Naive B cell (primary cell): ENCODE measurements around the gene ATP13A5. TPM values are rescaled to one million over a fixed set of nuclear protein-coding genes. Genes with fewer than 3 reads are reported as not detected.

Experiments used
- ATAC-seq, 2 donors: fragments of 150-1000 bp; cut with Tn5 transposase; 2 replicates each; pipeline ENCODE4 v1.10.0; 2021; ENCODE audit warnings: low read depth in 2 of 2, mild to moderate bottlenecking in 2 of 2, moderate library complexity in 2 of 2
- DNase-seq: peaks from one replicate; pipeline ENCODE4 v3.0.0; 2022
- H3K27ac Mint-ChIP-seq, 6 donors: one replicate each; pipeline ENCODE4 v1.8.0; 2020 to 2022; ENCODE audit warnings: mild to moderate bottlenecking in 6 of 6, mixed read lengths in 6 of 6, moderate library complexity in 5 of 6, inconsistent platforms in 2 of 6
- H3K27me3 Mint-ChIP-seq, 3 donors: one replicate each; pipeline ENCODE4 v1.8.0; 2021 to 2022; ENCODE audit warnings: mixed read lengths in 3 of 3, mild to moderate bottlenecking in 1 of 3
- H3K36me3 Mint-ChIP-seq, 2 donors: one replicate each; pipeline ENCODE4 v1.8.0; 2020 to 2022; ENCODE audit warnings: mixed read lengths in 2 of 2, inconsistent platforms in 1 of 2, mild to moderate bottlenecking in 1 of 2
- H3K4me1 Mint-ChIP-seq, 3 donors: one replicate each; pipeline ENCODE4 v1.8.0; 2020 to 2022; ENCODE audit warnings: mixed read lengths in 3 of 3, inconsistent platforms in 1 of 3, mild to moderate bottlenecking in 1 of 3, moderate library complexity in 1 of 3
- H3K4me3 Mint-ChIP-seq, 8 donors: one replicate each; pipeline ENCODE4 v1.8.0; 2020 to 2022; ENCODE audit warnings: mild to moderate bottlenecking in 8 of 8, mixed read lengths in 8 of 8, moderate library complexity in 8 of 8, inconsistent platforms in 2 of 8
- H3K9me3 Mint-ChIP-seq, 7 donors: one replicate each; pipeline ENCODE4 v1.8.0; 2020 to 2022; ENCODE audit warnings: mixed read lengths in 7 of 7, mild to moderate bottlenecking in 5 of 7, inconsistent platforms in 2 of 7, moderate library complexity in 1 of 7
- polyA plus RNA-seq, 6 donors: library from polyadenylated mRNA; unstranded; fragments of 300-500 nt; fragmentation: Illumina TruSeq; gene quantifications; one replicate each; pipeline ENCODE4 v1.2.3, GENCODE V29; 2021; ENCODE audit warnings: low read depth in 6 of 6

The ATP13A5 gene
- polyA plus RNA-seq, 6 donors from 2014 or later, result not detected

GRCh38 chr3:193237030-193237429, 141.5 kb downstream of the ATP13A5 start:
- Mint-ChIP-seq H3K27ac (no peak overlapping the region), H3K36me3 (peaks cover 0 to 4% of the 10 kb centered on the region in 2 donors), H3K9me3 (peaks cover under 1 to 4% (median 3%) of the 10 kb centered on the region in 7 donors), H3K27me3 (peaks cover 7 to 28% (median 10%) of the 10 kb centered on the region in 3 donors), H3K4me1 (peaks cover 0 to 3% (median 0%) of the 10 kb centered on the region in 3 donors), H3K4me3 (no peak overlapping the region)
- DNase-seq, result no peak
- no peak for ATAC-seq

- H3K9me3 Mint-ChIP-seq, result peaks cover 0 to 4% (median 0%) of the 10 kb centered on the region in 7 donors
- H3K27ac Mint-ChIP-seq, result no peak overlapping the region
- H3K36me3 Mint-ChIP-seq, result no peaks in the 10 kb centered on the region
- no peak for DNase-seq
- H3K4me1 Mint-ChIP-seq, result peaks cover 0 to 3% (median 0%) of the 10 kb centered on the region in 3 donors
- ATAC-seq, result no peak
- H3K4me3 Mint-ChIP-seq, result no peak overlapping the region
- H3K27me3 Mint-ChIP-seq, result peaks cover 5 to 23% (median 6%) of the 10 kb centered on the region in 3 donors
Observed at GRCh38 chr3:193236599-193236998, 142.0 kb downstream of the ATP13A5 start.

GRCh38 chr3:193231201-193231600, 147.4 kb downstream of the ATP13A5 start:
- Mint-ChIP-seq H3K27ac (no peak overlapping the region), H3K4me3 (no peak overlapping the region), H3K4me1 (no peaks in the 10 kb centered on the region), H3K36me3 (no peaks in the 10 kb centered on the region), H3K27me3 (peaks cover 10 to 14% (median 13%) of the 10 kb centered on the region in 3 donors), H3K9me3 (peaks cover 0 to 2% (median 0%) of the 10 kb centered on the region in 7 donors)
- DNase-seq (no peak), ATAC-seq (no peak)

GRCh38 chr3:193230610-193231009, 147.9 kb downstream of the ATP13A5 start:
- peaks cover 10 to 14% (median 13%) of the 10 kb centered on the region in 3 donors for H3K27me3 Mint-ChIP-seq
- ATAC-seq, result no peak
- no peaks in the 10 kb centered on the region for H3K36me3 Mint-ChIP-seq
- peaks cover 0 to 2% (median 0%) of the 10 kb centered on the region in 7 donors for H3K9me3 Mint-ChIP-seq
- H3K27ac Mint-ChIP-seq, result no peak overlapping the region
- DNase-seq, result no peak
- no peak overlapping the region for H3K4me3 Mint-ChIP-seq
- H3K4me1 Mint-ChIP-seq, result no peaks in the 10 kb centered on the region

- H3K27me3 Mint-ChIP-seq, result peaks cover 10 to 14% (median 13%) of the 10 kb centered on the region in 3 donors
- no peaks in the 10 kb centered on the region for H3K36me3 Mint-ChIP-seq
- H3K27ac Mint-ChIP-seq, result no peak overlapping the region
- peak overlapping the region in 1 of 8 donors; percentile 12 for H3K4me3 Mint-ChIP-seq
- peaks cover 0 to 2% (median 0%) of the 10 kb centered on the region in 7 donors for H3K9me3 Mint-ChIP-seq
- H3K4me1 Mint-ChIP-seq, result no peaks in the 10 kb centered on the region
- DNase-seq, result no peak
- no peak for ATAC-seq
Observed at GRCh38 chr3:193229851-193230420, 148.6 kb downstream of the ATP13A5 start.

- H3K9me3 Mint-ChIP-seq, result peaks cover 0 to 5% (median 0%) of the 10 kb centered on the region in 7 donors
- no peak overlapping the region for H3K4me3 Mint-ChIP-seq
- H3K27me3 Mint-ChIP-seq, result peaks cover 10 to 14% (median 13%) of the 10 kb centered on the region in 3 donors
- ATAC-seq (no peak), DNase-seq (no peak)
- H3K36me3 Mint-ChIP-seq, result no peaks in the 10 kb centered on the region
- peak overlapping the region in 1 of 6 donors; percentile 16 for H3K27ac Mint-ChIP-seq
- no peaks in the 10 kb centered on the region for H3K4me1 Mint-ChIP-seq
Observed at GRCh38 chr3:193228206-193228605, 150.3 kb downstream of the ATP13A5 start.

- Mint-ChIP-seq H3K36me3 (no peaks in the 10 kb centered on the region), H3K4me3 (no peak overlapping the region), H3K27me3 (peaks cover 10 to 14% (median 13%) of the 10 kb centered on the region in 3 donors), H3K9me3 (peaks cover 0 to 5% (median 0%) of the 10 kb centered on the region in 7 donors), H3K4me1 (no peaks in the 10 kb centered on the region), H3K27ac (no peak overlapping the region)
- DNase-seq (no peak), ATAC-seq (no peak)
Observed at GRCh38 chr3:193225302-193226125, 153.0 kb downstream of the ATP13A5 start.

Other genes with a start within 250 kb of the ATP13A5 start
- gene PLAAT1, start 137.5 kb downstream of the ATP13A5 start, polyA plus RNA-seq, result under 1 TPM in 2 of 6 donors, not detected in 4; 0.28 to 0.73 TPM
- gene ATP13A4, start 176.1 kb upstream of the ATP13A5 start, polyA plus RNA-seq, result under 1 TPM in 2 of 6 donors, not detected in 4; 0.70 to 0.71 TPM
- 10 to 100 TPM; 15.7 to 31.7 (median 25.1) TPM for gene OPA1, start 214.5 kb upstream of the ATP13A5 start, polyA plus RNA-seq